Caco-2 (cell line): Measurements from ENCODE around the gene ANAPC7. TPM values are rescaled to one million over a fixed set of nuclear protein-coding genes. Genes with fewer than 3 reads are reported as not detected.
"Not testable (repeated sequence)": the region's sequence is repeated elsewhere in the genome, so short reads cannot be mapped to it uniquely, and the experiment has no call there.

Experiments used
- BruUV-seq: library from RNA; stranded (reverse); fragments of 400-500 nt; replicated peaks from 2 replicates; lab custom pipeline; 2021; lab: Mats Ljungman, UMichigan
- CTCF ChIA-PET: fragments of 300-600 bp; sonication (Branson Sonifier 250); formaldehyde crosslinking; loops from one replicate; lab custom pipeline; 2022; ENCODE audit warnings: antibody characterized with exemption; lab: Charles Lee
- POLR2A ChIA-PET: fragments of 300-600 bp; sonication (Branson Sonifier 250); formaldehyde crosslinking; loops from one replicate; lab custom pipeline; 2022; ENCODE audit warnings: antibody characterized with exemption; lab: Charles Lee
- DNase-seq, 2 experiments: peaks; one replicate each; pipeline versions ENCODE4 v3.0.0 to v3.0.0-alpha.2; 2020 to 2022
- H3K27me3 ChIP-seq: replicated peaks from 2 replicates; pipeline ENCODE4 v1.6.0; 2011; ENCODE audit warnings: low read length; ENCODE audit not compliant: control insufficient read depth, insufficient read depth
- H3K36me3 ChIP-seq: 2 replicates; pipeline ENCODE4 v1.5.1; 2011; ENCODE audit warnings: low read length; ENCODE audit not compliant: control insufficient read depth, insufficient read depth
- H3K4me1 ChIP-seq: fragments of 250-450 bp; sonication (Bioruptor Pico); 2 replicates; pipeline ENCODE4 v1.5.1; 2020; ENCODE audit warnings: mild to moderate bottlenecking
- H3K4me3 ChIP-seq: 2 replicates; pipeline ENCODE4 v1.5.1; 2011; ENCODE audit warnings: low read depth, mild to moderate bottlenecking, control low read depth, low read length
- H3K9me3 ChIP-seq: fragments of 250-450 bp; sonication (Bioruptor Pico); 2 replicates; pipeline ENCODE4 v1.5.1; 2020; ENCODE audit warnings: mild to moderate bottlenecking, moderate library complexity
- H3K27ac Mint-ChIP-seq: one replicate; pipeline ENCODE4 v1.8.0; 2022; ENCODE audit warnings: mixed read lengths; ENCODE audit not compliant: unreplicated experiment
- H3K27me3 Mint-ChIP-seq: one replicate; pipeline ENCODE4 v1.8.0; 2022; ENCODE audit warnings: mixed read lengths; ENCODE audit not compliant: insufficient read depth, unreplicated experiment
- H3K36me3 Mint-ChIP-seq: one replicate; pipeline ENCODE4 v1.8.0; 2022; ENCODE audit warnings: mild to moderate bottlenecking, mixed read lengths; ENCODE audit not compliant: insufficient read depth, unreplicated experiment
- H3K4me1 Mint-ChIP-seq: one replicate; pipeline ENCODE4 v1.8.0; 2022; ENCODE audit warnings: low read depth, mixed read lengths; ENCODE audit not compliant: unreplicated experiment
- H3K4me3 Mint-ChIP-seq: one replicate; pipeline ENCODE4 v1.8.0; 2022; ENCODE audit warnings: mild to moderate bottlenecking, moderate library complexity, mixed read lengths; ENCODE audit not compliant: unreplicated experiment
- H3K9me3 Mint-ChIP-seq: one replicate; pipeline ENCODE4 v1.8.0; 2022; ENCODE audit warnings: mixed read lengths; ENCODE audit not compliant: unreplicated experiment
- CTCF ChIP-seq, 2 experiments: fragments of 200-600 bp in 1 of 2; IDR thresholded peaks; 1 replicate in 1 of 2; 2 replicates in 1 of 2; pipeline versions ENCODE4 v1.5.1 to v1.8.0; 2011 to 2022; ENCODE audit warnings: antibody characterized with exemption in 1 of 2, control low read depth in 1 of 2, inconsistent platforms in 1 of 2, low read depth in 1 of 2, low read length in 1 of 2, mild to moderate bottlenecking in 1 of 2, moderate library complexity in 1 of 2; ENCODE audit not compliant: insufficient read depth in 1 of 2, severe bottlenecking in 1 of 2, unreplicated experiment in 1 of 2
- intact Hi-C: fragments of 100-400 bp; cut with micrococcal nuclease; formaldehyde crosslinking; loops from one replicate; pipeline ENCODE4 v1.10.0; 2022; ENCODE audit not compliant: unreplicated experiment
- total RNA-seq: library from RNA; stranded (reverse); gene quantifications from 2 replicates; pipeline ENCODE4 v1.2.3, GENCODE V29; 2022

ANAPC7 gene
- total RNA-seq, 1 experiment from 2014 or later, result 93.8 TPM

- ChIA-PET CTCF (interaction anchor here (0.6 to 1.8 kb wide), 20 partner anchors 9 to 913 kb away, joined by 3 to 19 read pairs (median 4); partner anchors contain the start of genes ARPC3, FAM216A and GPN3), POLR2A (interaction anchor here (0.5 to 1.0 kb wide), 5 partner anchors 10 to 73 kb away, joined by 3 to 6 read pairs (median 3); partner anchors contain the start of gene ARPC3)
- DNase-seq, result no peak
- Mint-ChIP-seq H3K9me3 (no peaks in the 10 kb centered on the region), H3K27me3 (no peaks in the 10 kb centered on the region), H3K4me3 (peak overlapping the region; percentile 91), H3K36me3 (peaks cover 41% of the 10 kb centered on the region), H3K27ac (peak overlapping the region; percentile 94), H3K4me1 (no peaks in the 10 kb centered on the region)
- intact Hi-C loops, result loop anchor here (1.0 kb wide), 2 partner anchors 29 to 77 kb away; partner anchors contain the start of gene ANAPC7
- H3K4me3 ChIP-seq, result peak overlapping the region; percentile 43
- 0 out of 2 replicates have a peak, but pooled peaks cover 3% of the 10 kb centered on the region for H3K4me1 ChIP-seq
- no peak for TF ChIP-seq CTCF (IDR thresholded peaks at IDR 0.05; ENCODE audit: insufficient read depth in 1 of 2, low read depth in 1 of 2, low read length in 1 of 2, severe bottlenecking in 1 of 2, unreplicated experiment in 1 of 2)
- no peaks in the 10 kb centered on the region for H3K36me3 ChIP-seq
- H3K9me3 ChIP-seq, result no peaks in the 10 kb centered on the region
- no TSS peak for BruUV-seq
- H3K27me3 ChIP-seq, result no peaks in the 10 kb centered on the region
Observed at GRCh38 chr12:110431957-110432587, 28.6 kb upstream of the ANAPC7 start.

- BruUV-seq, H3K27ac Mint-ChIP-seq, H3K4me3 Mint-ChIP-seq, DNase-seq, H3K36me3 ChIP-seq, H3K27me3 Mint-ChIP-seq, H3K27me3 ChIP-seq, H3K4me1 Mint-ChIP-seq, H3K9me3 Mint-ChIP-seq, intact Hi-C loops, POLR2A ChIA-PET, H3K4me1 ChIP-seq, H3K4me3 ChIP-seq, CTCF ChIA-PET, H3K9me3 ChIP-seq: not testable (repeated sequence)
- H3K36me3 Mint-ChIP-seq, result peaks cover 20% of the 10 kb centered on the region
Observed at GRCh38 chr12:110429676-110430075, 26.2 kb upstream of the ANAPC7 start.

- CTCF ChIA-PET, result no interaction called here
- Histone ChIP-seq H3K36me3 (no peaks in the 10 kb centered on the region), H3K27me3 (no peaks in the 10 kb centered on the region), H3K4me1 (0 out of 2 replicates have a peak, but pooled peaks cover 3% of the 10 kb centered on the region), H3K9me3 (no peaks in the 10 kb centered on the region), H3K4me3 (no peak overlapping the region)
- Mint-ChIP-seq H3K27me3 (no peaks in the 10 kb centered on the region), H3K27ac (no peak overlapping the region), H3K9me3 (no peaks in the 10 kb centered on the region), H3K36me3 (peaks cover 3% of the 10 kb centered on the region), H3K4me1 (peaks cover 5% of the 10 kb centered on the region), H3K4me3 (no peak overlapping the region)
- DNase-seq, result no peak
- BruUV-seq, result no TSS peak
- POLR2A ChIA-PET, result no interaction called here
- intact Hi-C loops, result no loop called here
- TF ChIP-seq CTCF (IDR thresholded peaks at IDR 0.05; ENCODE audit: insufficient read depth in 1 of 2, low read depth in 1 of 2, low read length in 1 of 2, severe bottlenecking in 1 of 2, unreplicated experiment in 1 of 2), result no peak
Observed at GRCh38 chr12:110426406-110426805, 22.9 kb upstream of the ANAPC7 start.
